ENCODE measurements around the gene CACNB4.

DNA sequence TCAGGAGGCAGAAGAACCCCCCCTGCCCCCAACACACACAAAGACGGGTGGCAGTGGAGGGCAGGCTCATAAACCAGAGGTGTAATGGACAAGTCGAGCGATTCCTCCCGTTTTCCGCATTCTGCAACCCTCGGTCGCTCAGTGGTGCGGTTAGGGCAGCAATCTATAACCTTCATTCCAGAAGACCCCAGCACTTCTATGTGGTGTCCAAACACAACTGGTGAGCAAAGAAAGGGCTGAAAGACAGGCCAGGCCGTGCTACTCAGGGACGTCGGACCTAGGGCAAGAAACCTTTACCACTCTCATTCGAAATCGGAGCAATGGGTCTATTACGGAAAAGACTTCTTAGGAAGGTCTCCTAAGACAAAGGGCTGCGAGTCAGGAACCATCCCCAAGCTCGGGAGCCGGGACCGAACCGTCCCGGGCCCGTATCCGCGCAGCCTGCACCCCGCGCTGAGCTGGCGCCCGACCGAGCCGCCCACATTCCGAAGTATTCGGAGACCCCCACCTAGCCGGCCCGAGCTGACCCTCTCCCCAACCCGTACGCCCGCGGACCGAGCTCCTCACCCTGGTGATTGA lies 271.2 kb downstream of the CACNB4 start:
- TF ChIP-seq ZNF274 (IDR thresholded peaks at IDR 0.05; ENCODE audit: low read depth, low read length) (no peak), POLR2A (IDR thresholded peaks at IDR 0.05; ENCODE audit: borderline replicate concordance, extremely low read depth, insufficient read depth, insufficient read length) (no peak)
- TF ChIP-seq, protein P1, sequence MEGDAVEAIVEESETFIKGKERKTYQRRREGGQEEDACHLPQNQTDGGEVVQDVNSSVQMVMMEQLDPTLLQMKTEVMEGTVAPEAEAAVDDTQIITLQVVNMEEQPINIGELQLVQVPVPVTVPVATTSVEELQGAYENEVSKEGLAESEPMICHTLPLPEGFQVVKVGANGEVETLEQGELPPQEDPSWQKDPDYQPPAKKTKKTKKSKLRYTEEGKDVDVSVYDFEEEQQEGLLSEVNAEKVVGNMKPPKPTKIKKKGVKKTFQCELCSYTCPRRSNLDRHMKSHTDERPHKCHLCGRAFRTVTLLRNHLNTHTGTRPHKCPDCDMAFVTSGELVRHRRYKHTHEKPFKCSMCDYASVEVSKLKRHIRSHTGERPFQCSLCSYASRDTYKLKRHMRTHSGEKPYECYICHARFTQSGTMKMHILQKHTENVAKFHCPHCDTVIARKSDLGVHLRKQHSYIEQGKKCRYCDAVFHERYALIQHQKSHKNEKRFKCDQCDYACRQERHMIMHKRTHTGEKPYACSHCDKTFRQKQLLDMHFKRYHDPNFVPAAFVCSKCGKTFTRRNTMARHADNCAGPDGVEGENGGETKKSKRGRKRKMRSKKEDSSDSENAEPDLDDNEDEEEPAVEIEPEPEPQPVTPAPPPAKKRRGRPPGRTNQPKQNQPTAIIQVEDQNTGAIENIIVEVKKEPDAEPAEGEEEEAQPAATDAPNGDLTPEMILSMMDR (IDR thresholded peaks at IDR 0.05 in 2 of 3, conservative IDR thresholded peaks at IDR 0.05 in 1 of 3; ENCODE audit: borderline replicate concordance in 1 of 3, insufficient read depth in 1 of 3, low read depth in 2 of 3, low read length in 2 of 3) = no peak

All from HCT116 (cell line).